RPMI7951 (cell line): ENCODE measurements around the gene ANKRD12. TPM values are rescaled to one million over a fixed set of nuclear protein-coding genes. Genes with fewer than 3 reads are reported as not detected.
A peak's percentile ranks its signal among the peaks of the same experiment; 100 is the strongest.

Experiments used
- DNase-seq: peaks from one replicate; pipeline ENCODE4 v3.0.0-alpha.2; 2012; ENCODE audit warnings: low read depth
- total RNA-seq: library from RNA; depleted of rRNA; stranded (reverse); fragments of >200 nt; shearing (Covaris generic); gene quantifications from 2 replicates; pipeline ENCODE4 v1.2.3, GENCODE V29; 2014

Gene ANKRD12
- total RNA-seq, 1 experiment from 2014 or later = 13.2 TPM

DNA sequence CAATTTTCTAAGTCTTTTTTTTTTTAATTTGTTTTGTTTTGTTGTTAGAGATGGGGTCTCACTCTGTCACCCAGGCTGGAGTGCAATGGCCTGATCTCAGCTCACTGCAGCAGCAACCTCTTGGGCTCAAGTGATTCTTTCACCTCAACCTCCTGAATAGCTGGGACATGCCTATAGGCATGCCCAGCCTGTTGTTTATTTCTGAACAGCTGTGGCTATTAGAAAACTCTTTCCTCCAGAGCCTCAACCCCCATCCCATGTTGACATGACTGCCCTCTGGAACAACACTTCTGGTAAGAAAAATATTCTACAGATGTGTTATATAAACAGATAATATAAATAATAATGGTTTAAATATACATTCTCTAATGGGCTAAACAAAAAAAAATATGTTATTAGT is 153.6 kb downstream of the ANKRD12 start:
- DNase-seq = no peak

DNA sequence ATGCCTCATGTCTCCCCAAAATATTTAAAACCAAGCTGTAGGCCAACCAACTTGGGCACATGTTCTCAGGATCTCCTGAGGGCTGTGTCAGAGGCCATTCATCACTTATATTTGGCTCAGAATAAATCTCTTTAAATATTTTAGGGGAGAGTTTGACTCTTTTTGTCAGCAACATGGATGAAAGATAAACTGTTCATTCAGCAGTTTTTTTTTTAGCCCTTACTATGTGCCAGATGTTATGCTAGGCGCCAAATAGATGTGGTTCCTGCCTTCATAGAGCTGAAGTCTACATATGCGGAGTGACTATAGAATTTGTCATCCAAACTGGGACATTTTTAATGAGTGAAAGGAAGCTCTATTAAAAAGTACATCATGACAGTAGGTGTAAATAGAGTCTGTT is 155.5 kb downstream of the ANKRD12 start:
- DNase-seq = no peak

DNA sequence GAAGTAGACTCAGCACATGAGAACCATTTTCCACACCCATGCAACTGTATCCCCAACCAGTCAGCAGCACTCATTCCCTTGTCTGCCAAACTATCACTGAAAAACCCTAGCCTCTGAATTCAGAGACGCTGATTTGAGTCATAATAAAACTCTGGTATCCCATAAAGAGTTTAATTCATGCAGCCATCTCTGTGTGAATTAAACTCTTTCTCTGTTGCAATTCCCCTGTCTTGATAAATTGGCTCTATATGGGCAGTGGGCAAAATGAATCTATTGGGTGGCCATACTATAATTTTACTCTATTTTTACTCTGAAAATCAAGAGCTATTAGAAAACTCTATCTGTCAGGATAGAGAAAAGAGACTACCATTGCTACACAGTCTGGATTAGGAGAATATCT is 157.4 kb downstream of the ANKRD12 start:
- DNase-seq = no peak

DNA sequence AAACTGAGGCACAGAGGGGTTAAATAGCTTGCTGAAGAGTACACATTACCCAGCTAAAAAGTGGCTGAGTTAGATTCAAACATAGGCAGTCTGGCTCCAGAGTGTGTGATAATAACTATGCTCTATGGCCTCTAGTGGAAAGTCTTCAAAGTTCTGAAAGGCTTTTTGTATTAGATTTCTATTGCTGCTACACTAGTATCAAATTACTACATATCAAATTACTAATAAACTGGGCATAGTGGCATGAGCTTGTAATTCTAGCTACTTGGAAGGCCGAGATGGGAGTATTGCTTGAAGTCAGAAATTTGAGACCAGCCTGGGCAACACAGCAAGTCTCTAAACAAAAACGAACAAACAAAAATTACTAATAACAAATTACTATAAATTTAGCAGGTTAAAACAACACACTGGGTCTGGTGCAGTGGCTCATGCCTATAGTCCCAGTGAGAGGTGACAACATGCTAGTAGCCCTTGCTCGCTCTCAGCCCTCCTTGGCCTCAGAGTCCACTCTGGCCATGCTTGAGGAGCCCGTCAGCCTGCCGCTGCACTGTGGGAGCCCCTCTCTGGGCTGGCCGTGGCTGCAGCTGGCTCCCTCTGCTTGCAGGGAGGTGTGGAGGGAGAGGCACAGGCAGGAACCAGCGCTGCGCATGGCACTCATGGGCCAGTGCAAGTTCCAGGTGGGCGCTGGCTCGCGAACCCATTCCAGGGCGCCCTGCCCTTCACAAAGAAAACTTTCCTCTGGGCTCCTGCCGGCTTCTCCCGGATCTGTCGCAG is 159.8 kb downstream of the ANKRD12 start:
- DNase-seq = no peak

DNA sequence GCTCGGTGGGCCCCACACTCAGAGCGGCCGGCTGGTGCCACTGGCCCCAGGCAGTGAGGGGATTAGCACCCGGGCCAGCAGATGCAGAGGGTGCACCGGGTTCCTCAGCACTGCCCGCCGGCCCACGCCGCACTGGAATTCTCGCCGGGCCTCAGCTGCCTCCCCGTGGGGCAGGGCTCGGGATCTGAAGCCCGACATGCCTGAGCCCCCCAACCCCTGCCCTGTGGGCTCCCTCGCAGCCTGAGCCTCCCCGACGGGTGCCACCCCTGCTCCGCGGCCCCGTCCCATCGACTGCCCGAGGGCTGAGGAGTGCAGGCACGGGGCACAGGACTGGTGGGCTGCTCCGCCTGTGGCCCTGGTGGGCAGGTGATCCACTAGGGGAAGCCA is 160.4 kb downstream of the ANKRD12 start:
- DNase-seq = no peak

DNA sequence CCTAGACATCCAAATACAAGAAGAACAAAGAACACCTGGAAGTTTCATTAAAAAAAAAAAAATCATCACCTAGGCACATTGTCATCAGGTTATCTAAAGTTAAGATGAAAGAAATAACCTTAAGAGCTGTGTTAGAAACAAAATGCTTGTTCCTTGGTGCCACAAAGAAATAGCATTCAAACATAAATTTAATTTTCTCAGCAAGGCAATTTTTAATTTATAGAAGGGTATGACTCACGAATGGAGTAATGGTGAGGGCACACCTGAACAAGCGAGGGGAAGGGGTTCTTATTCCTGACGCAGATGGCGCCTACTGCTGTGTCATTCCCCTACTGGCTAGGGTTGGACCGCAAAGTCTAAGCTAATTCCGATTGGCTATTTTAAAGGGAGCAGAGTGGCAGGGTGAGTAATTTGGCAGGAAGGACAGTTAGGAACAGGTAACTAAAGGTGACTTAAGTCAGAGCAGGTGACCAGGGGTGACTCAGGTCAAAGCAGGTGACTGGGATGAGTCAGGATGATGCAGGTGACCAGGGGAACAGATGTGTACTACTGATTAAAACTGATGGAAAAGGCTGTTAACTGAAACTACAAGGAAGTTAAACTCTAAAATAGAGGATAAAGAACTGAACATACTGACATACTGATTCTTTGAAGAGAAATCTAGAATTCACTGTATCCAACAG is 167.9 kb downstream of the ANKRD12 start:
- DNase-seq = no peak

DNA sequence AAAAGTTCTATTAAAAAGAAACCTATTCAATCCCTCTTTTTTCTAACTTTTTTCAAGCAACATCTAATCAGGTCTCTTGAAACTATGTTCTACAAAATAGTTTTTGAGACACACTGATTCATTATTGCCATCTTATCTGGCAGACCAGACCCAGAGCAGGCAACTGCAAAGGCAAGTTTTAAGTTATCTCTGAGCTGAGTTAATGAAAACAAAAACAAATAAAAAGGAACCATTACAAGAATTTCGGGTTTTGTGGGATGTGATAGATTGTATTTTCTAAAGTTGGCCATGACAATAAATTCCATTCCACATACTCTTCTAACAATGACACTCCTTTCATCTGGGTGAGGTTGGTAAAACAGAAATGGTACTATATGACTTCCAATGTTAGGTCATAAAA is 182.8 kb downstream of the ANKRD12 start:
- DNase-seq = no peak

DNA sequence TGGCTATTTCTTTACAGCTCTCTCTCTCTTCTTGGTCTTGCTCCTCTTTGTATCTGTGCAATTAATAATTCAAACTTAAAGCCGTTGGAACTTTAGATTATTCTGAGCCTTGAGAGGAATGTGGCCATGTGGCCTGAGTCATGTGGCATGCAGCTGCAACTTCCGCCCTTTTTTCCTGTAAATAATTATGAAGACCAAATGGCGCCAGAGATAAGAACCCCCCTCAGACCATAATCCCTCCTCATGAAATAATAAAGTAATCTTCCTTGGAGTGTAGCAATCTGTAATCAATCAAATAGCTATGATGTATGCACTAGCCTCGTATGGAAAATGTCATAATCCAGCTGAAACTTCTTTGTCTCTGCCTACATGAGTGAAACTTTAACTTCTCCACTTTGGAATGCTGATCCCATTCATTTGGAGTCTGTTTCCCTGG is 184.5 kb downstream of the ANKRD12 start:
- no peak for DNase-seq

DNA sequence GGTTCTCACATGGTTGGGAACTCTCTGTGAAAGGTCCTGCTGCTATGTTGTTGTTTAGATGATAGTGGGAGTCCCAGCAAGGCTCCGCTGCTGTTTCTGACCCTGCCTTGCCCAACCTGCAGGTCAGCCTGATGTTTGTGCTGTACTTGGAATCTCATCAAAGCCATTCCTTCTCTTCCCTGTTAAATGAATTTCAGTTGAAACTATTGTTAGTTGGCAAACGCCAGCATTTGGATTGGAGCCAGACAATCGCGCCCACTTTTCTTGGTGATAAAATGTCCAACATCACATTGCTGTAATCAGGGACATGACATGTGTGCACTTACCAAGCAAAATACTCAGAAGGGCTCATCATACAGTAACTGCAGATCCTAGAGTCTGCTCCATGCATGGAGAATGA is 185.2 kb downstream of the ANKRD12 start:
- no peak for DNase-seq

DNA sequence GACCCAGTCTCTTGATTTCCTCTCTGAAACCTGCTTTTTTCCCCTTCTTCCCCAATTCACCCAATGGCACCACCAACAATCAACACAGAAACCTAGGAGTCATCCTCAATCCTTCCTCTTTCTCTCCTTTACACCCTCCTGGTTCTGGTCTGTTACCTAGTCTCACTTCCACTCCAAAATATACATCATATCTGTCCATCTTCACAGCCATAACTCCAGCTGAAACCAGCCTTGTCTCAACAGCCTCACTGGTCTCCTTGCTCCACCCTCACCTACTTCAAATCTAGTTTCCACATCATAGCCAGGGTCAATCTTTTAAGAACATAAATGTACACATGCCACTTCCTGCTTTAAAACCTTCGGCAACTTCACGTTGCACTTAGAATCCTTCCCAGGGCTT is 186.2 kb downstream of the ANKRD12 start:
- no peak for DNase-seq

DNA sequence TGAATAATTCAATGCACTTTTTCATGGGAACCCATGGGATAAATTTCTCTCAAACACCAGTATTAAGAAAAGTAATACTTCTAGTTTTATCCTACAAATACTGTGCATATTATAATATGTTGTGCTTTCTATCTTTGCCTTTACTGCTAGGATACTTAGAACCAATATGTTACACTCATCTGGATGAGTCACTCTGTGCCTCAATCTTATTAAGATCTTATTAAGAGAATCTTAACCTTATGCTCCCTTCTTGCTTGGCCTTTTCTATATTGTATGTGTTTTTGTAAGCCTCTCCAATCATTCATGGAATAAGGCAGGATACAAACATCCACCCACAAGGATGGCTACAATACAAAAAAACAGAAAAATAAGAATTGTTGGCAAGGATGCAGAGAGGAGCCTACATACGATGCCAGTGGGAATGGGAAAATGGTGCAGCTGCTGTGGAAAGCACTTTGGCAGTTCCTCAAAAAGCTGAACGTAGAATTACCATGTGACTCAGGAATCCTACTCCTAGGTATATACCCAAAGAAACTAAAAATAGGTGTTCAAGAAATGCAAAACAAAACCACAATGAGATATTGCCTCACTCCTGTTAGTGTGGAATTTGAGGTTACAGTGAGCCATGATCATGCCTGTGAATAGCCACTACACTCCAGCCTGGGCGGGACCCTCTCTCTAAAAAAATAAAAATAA is 187.3 kb downstream of the ANKRD12 start:
- peak; percentile 62 for DNase-seq

DNA sequence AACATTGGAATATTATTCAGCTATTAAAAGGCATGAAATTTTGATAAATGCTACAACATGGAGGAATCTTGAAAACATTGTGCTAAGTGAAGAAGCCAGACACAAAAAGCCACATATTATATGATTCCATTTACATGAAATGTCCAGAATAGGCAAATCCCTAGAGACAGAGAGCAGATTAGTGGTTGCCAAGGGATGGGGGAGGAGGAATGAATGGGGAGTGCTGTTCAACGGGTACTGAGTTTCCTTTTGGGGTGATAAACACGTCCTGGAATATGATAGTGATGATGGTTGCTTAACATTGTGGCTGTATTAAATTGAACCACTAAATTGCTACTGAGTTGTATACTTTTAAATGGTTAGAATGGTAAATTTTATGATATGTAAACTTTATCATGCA is 189.1 kb downstream of the ANKRD12 start:
- no peak for DNase-seq

DNA sequence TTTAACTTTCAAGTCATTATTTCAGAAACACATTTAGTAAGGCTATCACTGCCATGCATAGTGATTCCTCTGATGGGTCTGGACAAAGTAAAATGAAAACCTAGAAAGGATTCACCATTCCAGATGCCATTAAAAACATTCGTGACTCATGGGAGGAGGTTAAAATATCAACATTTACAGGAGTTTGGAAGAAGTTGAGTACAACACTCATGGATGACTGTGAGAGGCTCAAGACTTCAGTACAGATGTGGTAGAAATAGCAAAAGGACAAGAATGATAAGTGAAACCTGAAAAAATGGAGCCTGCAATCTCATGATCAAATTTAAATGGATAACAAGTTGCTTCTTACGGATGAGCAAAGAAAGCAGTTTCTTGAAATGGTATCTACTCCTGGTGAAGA is 192.2 kb downstream of the ANKRD12 start:
- no peak for DNase-seq

DNA sequence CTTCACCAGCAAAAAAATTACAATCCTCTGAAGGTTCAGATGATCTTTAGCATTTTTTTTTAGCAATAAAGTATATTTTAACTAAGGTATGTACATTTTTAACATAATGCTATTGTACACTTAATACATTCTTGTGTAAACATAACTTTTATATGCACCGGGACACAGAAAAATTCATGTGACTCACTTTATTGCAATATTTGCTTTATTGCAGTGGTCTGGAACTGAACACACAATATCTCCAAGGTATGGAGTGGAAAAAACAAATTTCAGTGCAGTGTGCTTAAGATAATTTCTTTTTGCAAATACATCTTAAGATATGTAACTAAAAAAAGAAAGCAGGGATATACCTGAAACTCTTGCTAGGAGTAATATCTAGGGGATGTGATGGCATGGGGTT is 192.9 kb downstream of the ANKRD12 start:
- no peak for DNase-seq

DNA sequence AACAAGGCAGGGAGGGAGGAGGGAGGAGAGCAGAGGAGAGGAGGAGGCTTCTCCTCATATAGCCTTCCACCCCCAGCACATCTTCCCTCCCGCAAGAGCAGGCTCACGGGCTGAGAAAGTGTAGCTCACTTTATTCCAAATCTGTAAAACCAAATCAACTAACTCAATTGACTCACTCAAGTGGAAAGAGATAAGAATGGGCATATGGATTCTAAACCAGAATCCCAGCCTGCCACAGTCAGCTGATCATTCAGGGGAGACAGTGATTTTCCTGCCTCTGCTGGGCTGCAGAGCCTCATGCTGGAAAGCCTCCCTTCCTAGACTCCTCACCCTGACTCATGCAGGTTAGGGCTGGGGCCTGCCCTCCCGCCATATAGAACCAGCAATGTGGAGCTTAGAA is 193.8 kb downstream of the ANKRD12 start:
- no peak for DNase-seq

DNA sequence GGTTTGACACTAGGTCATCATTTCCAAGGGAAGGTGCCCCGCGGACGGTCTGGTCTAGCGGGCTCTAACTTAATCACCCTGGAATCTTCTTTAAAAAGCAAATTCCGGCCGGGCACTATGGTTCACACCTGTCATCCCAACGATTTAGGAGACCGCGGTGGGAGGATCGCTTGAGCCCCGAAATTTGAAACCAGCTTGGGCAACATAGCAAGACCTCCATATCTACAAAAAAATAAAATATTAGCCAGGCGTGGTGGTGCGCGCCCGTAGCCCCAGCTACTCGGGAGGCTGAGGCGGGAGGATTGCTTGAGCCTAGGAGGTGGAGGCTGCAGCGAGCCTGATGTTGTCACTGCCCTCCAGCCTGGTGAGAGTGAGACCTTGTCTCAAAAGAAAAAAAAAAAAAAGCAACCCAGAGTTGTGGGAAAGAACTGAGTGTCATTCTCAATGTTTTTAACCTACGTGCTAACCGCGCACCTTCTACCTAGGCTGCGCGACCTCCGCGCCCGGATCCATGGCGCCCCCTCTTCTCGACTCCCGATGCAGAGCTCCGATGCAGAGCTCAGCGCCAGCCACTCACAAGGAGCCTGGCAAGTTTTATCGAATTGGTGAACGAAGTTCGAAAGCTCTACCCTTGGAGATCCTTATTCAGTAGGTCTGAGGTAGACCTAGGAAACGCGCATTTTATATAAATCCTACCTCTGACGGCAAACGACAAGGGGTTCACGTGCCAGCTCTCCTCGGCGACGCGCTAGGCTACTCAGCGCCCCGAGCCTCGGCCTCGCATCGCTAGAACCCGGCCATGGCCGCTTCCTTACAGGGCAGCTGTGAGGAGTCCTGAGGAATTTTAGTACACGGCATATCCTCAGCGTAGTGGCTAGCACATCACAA is 197.1 kb downstream of the ANKRD12 start:
- DNase-seq = no peak

DNA sequence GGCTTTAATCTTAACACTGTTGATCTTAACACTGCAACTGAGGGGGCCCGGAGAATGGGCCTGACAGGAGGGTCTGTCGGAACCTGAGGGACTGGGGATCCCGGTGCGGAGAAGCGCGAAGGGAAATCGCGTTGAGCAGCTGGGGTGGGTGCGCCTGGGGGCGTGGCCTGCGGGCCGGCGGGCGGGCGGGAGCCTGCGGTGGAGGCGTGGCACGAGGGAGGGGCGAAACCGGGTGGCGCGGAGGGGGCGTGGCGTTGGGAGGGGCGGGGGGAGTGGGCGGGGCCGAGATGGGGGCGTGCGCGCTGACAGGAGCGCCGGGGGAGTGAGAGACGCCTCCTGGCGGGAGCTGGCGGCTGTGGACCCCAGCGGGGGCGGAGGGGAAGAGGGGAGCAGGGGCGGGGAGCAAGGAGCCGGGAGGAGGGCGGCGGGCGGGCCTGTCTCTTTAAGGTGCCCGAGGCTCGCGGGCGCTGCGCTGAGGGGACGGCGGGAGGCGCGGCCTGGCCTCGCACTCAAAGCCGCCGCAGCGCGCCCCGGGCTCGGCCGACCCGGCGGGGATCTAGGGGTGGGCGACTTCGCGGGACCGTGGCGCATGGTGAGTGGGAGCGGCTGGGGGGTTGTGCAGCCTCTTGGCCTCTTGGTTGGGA is 197.9 kb downstream of the ANKRD12 start, which contains the start of gene TWSG1:
Gene TWSG1, plus strand, starts transcription at position 445 of the 644 bp plus-strand sequence. CDS start 2,457 bp downstream, outside the sequence.
- peak; percentile 93 for DNase-seq

DNA sequence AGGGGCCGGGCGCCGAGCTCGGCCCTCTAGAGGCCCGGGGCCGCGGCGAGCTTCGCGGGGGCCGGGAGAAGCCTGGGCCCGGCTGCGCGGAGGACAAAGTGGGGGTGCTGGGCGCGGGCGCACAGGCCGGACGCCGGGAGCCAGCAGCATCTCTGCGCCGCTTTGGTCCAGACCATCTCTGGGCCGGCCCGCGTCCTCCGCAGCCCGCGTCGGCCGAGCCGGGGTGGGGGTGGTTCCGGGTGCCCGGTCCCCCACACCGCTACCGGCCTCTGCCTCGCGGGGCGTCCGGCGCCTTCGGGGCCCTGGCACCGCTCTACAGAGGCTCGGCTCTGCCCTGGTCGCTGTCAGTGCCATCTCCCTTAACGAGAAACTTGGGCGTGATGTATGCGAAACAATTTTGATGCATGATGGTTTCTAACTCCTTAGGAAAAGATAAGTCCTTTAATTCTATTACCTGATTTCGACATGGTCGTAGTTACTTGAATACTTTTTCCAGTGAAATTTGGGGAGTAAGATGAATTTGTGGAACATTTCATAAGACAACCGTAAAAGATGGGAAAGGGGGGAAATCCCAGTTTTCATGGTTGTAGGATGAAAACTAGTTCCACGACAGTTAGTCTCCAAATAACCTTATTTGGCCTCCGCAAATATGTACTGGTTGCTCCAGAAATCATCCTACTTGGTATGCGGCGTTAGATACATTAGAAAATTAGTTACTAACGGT is 198.6 kb downstream of the ANKRD12 start:
- DNase-seq = peak; percentile 48
